KMS-11 (cell line): ENCODE data around the gene LGALS12.

ENCODE experiments used
- H2AFZ ChIP-seq: fragments of 200-600 bp; sonication (generic); 2 replicates; pipeline ENCODE4 v1.6.1; 2016; ENCODE audit warnings: antibody characterized with exemption, mixed run types, low read depth
- H3K27ac ChIP-seq: fragments of 200-600 bp; sonication (generic); 2 replicates; pipeline ENCODE4 v1.6.1; 2016; ENCODE audit warnings: mild to moderate bottlenecking, mixed run types
- H3K27me3 ChIP-seq: fragments of 200-600 bp; sonication (generic); 2 replicates; pipeline ENCODE4 v1.6.1; 2017; ENCODE audit warnings: mild to moderate bottlenecking, low read depth, mixed run types, moderate library complexity; ENCODE audit not compliant: insufficient read depth
- H3K36me3 ChIP-seq: fragments of 200-600 bp; sonication (generic); 2 replicates; pipeline ENCODE4 v1.6.1; 2017; ENCODE audit warnings: mild to moderate bottlenecking, mixed run types; ENCODE audit not compliant: insufficient read depth
- H3K4me1 ChIP-seq: fragments of 200-600 bp; sonication (generic); 2 replicates; pipeline ENCODE4 v1.6.1; 2016; ENCODE audit warnings: mild to moderate bottlenecking, low read depth, mixed run types; ENCODE audit not compliant: poor library complexity, severe bottlenecking
- H3K4me2 ChIP-seq: fragments of 200-600 bp; sonication (generic); 2 replicates; pipeline ENCODE4 v1.7.0; 2016; ENCODE audit warnings: mild to moderate bottlenecking, mixed run types
- H3K4me3 ChIP-seq: fragments of 200-600 bp; sonication (generic); IDR thresholded peaks from 2 replicates; pipeline ENCODE4 v1.6.1; 2017; ENCODE audit warnings: low read depth, low read length, mixed read lengths; ENCODE audit not compliant: insufficient read depth
- H3K79me2 ChIP-seq: fragments of 200-600 bp; sonication (generic); 2 replicates; pipeline ENCODE4 v1.6.1; 2016; ENCODE audit warnings: low read depth, mixed run types; ENCODE audit not compliant: insufficient read depth
- H3K9ac ChIP-seq: fragments of 200-600 bp; sonication (generic); 2 replicates; pipeline ENCODE4 v1.6.1; 2016; ENCODE audit warnings: mild to moderate bottlenecking, mixed run types
- H4K20me1 ChIP-seq: fragments of 200-600 bp; sonication (generic); 2 replicates; pipeline ENCODE4 v1.6.1; 2016; ENCODE audit warnings: mild to moderate bottlenecking, mixed run types; ENCODE audit not compliant: insufficient read depth
- CTCF ChIP-seq: fragments of 200-600 bp; sonication (generic); conservative IDR thresholded peaks from 2 replicates; pipeline ENCODE4 v1.6.1; 2017; ENCODE audit warnings: low read depth, mild to moderate bottlenecking, antibody characterized with exemption, low read length, moderate library complexity, mixed read lengths

Gene LGALS12

GRCh38 chr11:63507511-63507910 is 1.6 kb downstream of the LGALS12 start:
- no peak overlapping the region for H3K27ac ChIP-seq
- H3K9ac ChIP-seq = no peak overlapping the region
- no peaks in the 10 kb centered on the region for H3K36me3 ChIP-seq
- no peaks in the 10 kb centered on the region for H3K27me3 ChIP-seq
- H3K4me2 ChIP-seq = no peak overlapping the region
- no peaks in the 10 kb centered on the region for H4K20me1 ChIP-seq
- TF ChIP-seq CTCF = no peak
- H2AFZ ChIP-seq = no peak overlapping the region
- peaks cover 38% of the 10 kb centered on the region for H3K4me1 ChIP-seq
- H3K79me2 ChIP-seq = no peaks in the 10 kb centered on the region
- no peak overlapping the region for H3K4me3 ChIP-seq

- H3K79me2 ChIP-seq = no peaks in the 10 kb centered on the region
- no peaks in the 10 kb centered on the region for H3K36me3 ChIP-seq
- H2AFZ ChIP-seq = no peak overlapping the region
- H4K20me1 ChIP-seq = no peaks in the 10 kb centered on the region
- H3K4me2 ChIP-seq = no peak overlapping the region
- no peaks in the 10 kb centered on the region for H3K27me3 ChIP-seq
- no peak overlapping the region for H3K27ac ChIP-seq
- no peak overlapping the region for H3K9ac ChIP-seq
- TF ChIP-seq CTCF = peak; percentile 36; the same call in 1 of the 2 replicates
- peaks cover 33% of the 10 kb centered on the region for H3K4me1 ChIP-seq
- H3K4me3 ChIP-seq = no peak overlapping the region
Measured at GRCh38 chr11:63508009-63508408, 2.1 kb downstream of the LGALS12 start.

- Histone ChIP-seq H3K27me3 (no peaks in the 10 kb centered on the region), H3K4me2 (no peak overlapping the region), H3K4me3 (no peak overlapping the region), H3K79me2 (no peaks in the 10 kb centered on the region), H4K20me1 (no peaks in the 10 kb centered on the region), H3K9ac (no peak overlapping the region), H3K4me1 (peaks cover 25% of the 10 kb centered on the region), H3K27ac (no peak overlapping the region), H3K36me3 (no peaks in the 10 kb centered on the region), H2AFZ (no peak overlapping the region)
- TF ChIP-seq CTCF = no peak
Measured at GRCh38 chr11:63508745-63509144, 2.9 kb downstream of the LGALS12 start.

- no peaks in the 10 kb centered on the region for H3K79me2 ChIP-seq
Measured at GRCh38 chr11:63510360-63511047, 4.6 kb downstream of the LGALS12 start.

More at GRCh38 chr11:63510360-63511047, 4.6 kb downstream of the LGALS12 start:
- no peak overlapping the region for H3K4me3 ChIP-seq
- H3K4me1 ChIP-seq = peaks cover 18% of the 10 kb centered on the region
- no peak overlapping the region for H3K27ac ChIP-seq
- TF ChIP-seq CTCF = no peak
- H3K36me3 ChIP-seq = no peaks in the 10 kb centered on the region
- no peaks in the 10 kb centered on the region for H3K27me3 ChIP-seq
- H3K9ac ChIP-seq = no peak overlapping the region
- H2AFZ ChIP-seq = no peak overlapping the region
- no peaks in the 10 kb centered on the region for H4K20me1 ChIP-seq
- no peak overlapping the region for H3K4me2 ChIP-seq
